HepG2 (cell line): Measurements from ENCODE around the gene NFAT5. TPM values are rescaled to one million over a fixed set of nuclear protein-coding genes. Genes with fewer than 3 reads are reported as not detected.

ENCODE experiments used
- ATAC-seq: fragments of 200-7000 bp; cut with Tn5 transposase; 3 replicates; pipeline ENCODE4 v1.9.1; 2020; ENCODE audit warnings: mild to moderate bottlenecking, moderate library complexity
- BruUV-seq: library from RNA; stranded (reverse); fragments of 400-500 nt; replicated peaks from 2 replicates; lab custom pipeline; 2021; lab: Mats Ljungman, UMichigan
- CTCF ChIA-PET: fragments of 300-600 bp; formaldehyde crosslinking; extraction: SDS; loops from one replicate; lab custom pipeline; 2021; ENCODE audit warnings: low total read pairs, inconsistent platforms, low intra/inter-chr PET ratio; lab: Yijun Ruan, JAX
- POLR2A ChIA-PET: fragments of 350-600 bp; sonication (Branson Sonifier 250); formaldehyde crosslinking; loops from one replicate; lab custom pipeline; 2020; ENCODE audit warnings: antibody characterized with exemption, inconsistent platforms; lab: Yijun Ruan, JAX
- DNase-seq: peaks from one replicate; pipeline ENCODE4 v3.0.0-alpha.2; 2015; ENCODE audit warnings: low spot score
- FAIRE-seq: peaks from 3 replicates; lab custom pipeline; 2011; peaks lifted over from hg19 to GRCh38; lab: Jason Lieb, UNC
- H2AFZ ChIP-seq: one replicate; pipeline ENCODE4 v1.6.1; 2011; ENCODE audit warnings: low read length, inconsistent platforms
- H3K27ac ChIP-seq: fragments of 300-600 bp; 3 replicates; pipeline ENCODE4 v1.8.0; 2011; ENCODE audit warnings: mixed run types, mild to moderate bottlenecking, mixed read lengths, low read length, inconsistent platforms; ENCODE audit not compliant: insufficient read depth; ENCODE audit errors: extremely low read length
- H3K27me3 ChIP-seq, 2 experiments: fragments of 200-600 bp in 1 of 2; 2 replicates in 1 of 2; 3 replicates in 1 of 2; pipeline versions ENCODE4 v1.6.0 to v1.8.0; 2011; ENCODE audit warnings: low read length in 2 of 2, mild to moderate bottlenecking in 2 of 2, moderate library complexity in 2 of 2, inconsistent platforms in 1 of 2; ENCODE audit not compliant: insufficient read depth in 2 of 2, control insufficient read depth in 1 of 2
- H3K36me3 ChIP-seq, 2 experiments: fragments of 200-600 bp in 1 of 2; replicated peaks in 1 of 2; 2 replicates in 1 of 2; 3 replicates in 1 of 2; pipeline versions ENCODE4 v1.5.1 to v1.8.0; 2011; ENCODE audit warnings: low read length in 2 of 2, inconsistent platforms in 1 of 2; ENCODE audit not compliant: insufficient read depth in 2 of 2, control insufficient read depth in 1 of 2
- H3K4me1 ChIP-seq: 2 replicates; pipeline ENCODE4 v1.5.1; 2012; ENCODE audit warnings: low read length, inconsistent platforms; ENCODE audit not compliant: insufficient read depth
- H3K4me2 ChIP-seq: 2 replicates; pipeline ENCODE4 v1.6.0; 2011; ENCODE audit warnings: low read depth, low read length, inconsistent platforms
- H3K4me3 ChIP-seq, 3 experiments: fragments of 200-600 bp in 1 of 3; sonication (generic), shearing (Covaris generic) in 1 of 3; replicated peaks in 1 of 3; 2 replicates each; pipeline ENCODE4 v1.5.1; 2011 to 2016; ENCODE audit warnings: low read length in 3 of 3, inconsistent platforms in 2 of 3, low read depth in 2 of 3, mild to moderate bottlenecking in 2 of 3, control low read depth in 1 of 3, mixed read lengths in 1 of 3; ENCODE audit not compliant: insufficient read depth in 1 of 3
- H3K79me2 ChIP-seq: one replicate; pipeline ENCODE4 v1.6.1; 2011; ENCODE audit warnings: low read length, inconsistent platforms; ENCODE audit not compliant: insufficient read depth
- H3K9ac ChIP-seq: 2 replicates; pipeline ENCODE4 v1.6.0; 2011; ENCODE audit warnings: mild to moderate bottlenecking, low read depth, low read length, inconsistent platforms; ENCODE audit not compliant: insufficient read depth
- H3K9me3 ChIP-seq: 2 replicates; pipeline ENCODE4 v1.5.1; 2012; ENCODE audit warnings: mild to moderate bottlenecking, low read length
- H4K20me1 ChIP-seq: 2 replicates; pipeline ENCODE4 v1.6.0; 2011; ENCODE audit warnings: inconsistent platforms, mild to moderate bottlenecking, low read length, moderate library complexity; ENCODE audit not compliant: insufficient read depth
- ATF7-NPFF ChIP-seq: sonication (generic); formaldehyde crosslinking; IDR thresholded peaks from 2 replicates; pipeline ENCODE4 v1.8.1; 2023; ENCODE audit warnings: mild to moderate bottlenecking, low read depth, missing genetic modification reagents, moderate library complexity
- DRAP1 ChIP-seq: IDR thresholded peaks from 2 replicates; pipeline ENCODE4 v1.6.1; 2016; ENCODE audit warnings: missing genetic modification reagents, missing compliant biosample characterization
- EEA1 ChIP-seq: sonication (generic); formaldehyde crosslinking; IDR thresholded peaks from 2 replicates; pipeline ENCODE4 v1.5.1; 2020; ENCODE audit warnings: mild to moderate bottlenecking, missing genetic modification reagents, borderline replicate concordance
- HDAC2 ChIP-seq: sonication (generic); formaldehyde crosslinking; IDR thresholded peaks from 2 replicates; pipeline ENCODE4 v1.4.0; 2020; ENCODE audit warnings: missing genetic modification reagents
- KAT2B ChIP-seq: fragments of 150-350 bp; IDR thresholded peaks from 2 replicates; pipeline ENCODE4 v1.6.1; 2014; ENCODE audit warnings: low read depth, low read length, borderline replicate concordance
- MAFF ChIP-seq: IDR thresholded peaks from 2 replicates; pipeline ENCODE4 v1.6.1; 2011; ENCODE audit warnings: low read depth, low read length, improper control_type of control experiment
- MAFK ChIP-seq, 2 experiments: IDR thresholded peaks in 1 of 2; conservative IDR thresholded peaks in 1 of 2; 2 replicates each; pipeline ENCODE4 v1.6.1; 2011; ENCODE audit warnings: improper control_type of control experiment in 2 of 2, low read length in 2 of 2
- NCOA1 ChIP-seq: sonication (generic); formaldehyde crosslinking; IDR thresholded peaks from 2 replicates; pipeline ENCODE4 v1.9.0; 2021; ENCODE audit warnings: missing genetic modification reagents
- NPAS2 ChIP-seq: sonication (generic); formaldehyde crosslinking; IDR thresholded peaks from 2 replicates; pipeline ENCODE4 v1.8.0; 2022; ENCODE audit warnings: mild to moderate bottlenecking, missing genetic modification reagents, borderline replicate concordance
- RELA ChIP-seq: sonication (generic); formaldehyde crosslinking; IDR thresholded peaks from 2 replicates; pipeline ENCODE4 v1.4.0; 2020; ENCODE audit warnings: missing genetic modification reagents
- SNAPC2 ChIP-seq: sonication (generic); formaldehyde crosslinking; IDR thresholded peaks from 2 replicates; pipeline ENCODE4 v1.8.1; 2022; ENCODE audit warnings: mild to moderate bottlenecking, missing genetic modification reagents
- ZEB1 ChIP-seq: IDR thresholded peaks from 2 replicates; pipeline ENCODE4 v1.6.1; 2012; ENCODE audit warnings: mild to moderate bottlenecking, low read depth, inconsistent platforms; ENCODE audit not compliant: insufficient replicate concordance
- ZNF333 ChIP-seq: sonication (generic); formaldehyde crosslinking; IDR thresholded peaks from 2 replicates; pipeline ENCODE4 v1.4.0; 2020; ENCODE audit warnings: mild to moderate bottlenecking, missing genetic modification reagents, borderline replicate concordance
- ZNF354B ChIP-seq: sonication (generic); formaldehyde crosslinking; IDR thresholded peaks from 2 replicates; pipeline ENCODE4 v1.8.0; 2022; ENCODE audit warnings: mild to moderate bottlenecking, missing genetic modification reagents
- in situ Hi-C: cut with HindIII; loops from 2 replicates; pipeline ENCODE4 v1.10.0; 2017; ENCODE audit warnings: low pct_unique_long_range_greater_than_20kb; ENCODE audit not compliant: extremely low pct_ligation_motif_present
- intact Hi-C: fragments of 100-400 bp; cut with micrococcal nuclease; formaldehyde crosslinking; loops from one replicate; pipeline ENCODE4 v1.10.0; 2022; ENCODE audit not compliant: unreplicated experiment
- polyA plus RNA-seq, 8 experiments: library from polyadenylated mRNA; depleted of rRNA in 3 of 8; stranded (reverse) in 7 of 8; unstranded in 1 of 8; fragments of >200 nt; fragmentation: Illumina TruSeq in 4 of 8; extraction: Trizol in 4 of 8; gene quantifications; 2 replicates each; pipeline versions ENCODE4 v1.2.1 to v1.2.3, GENCODE V29; 2011 to 2016; ENCODE audit warnings: low read depth in 4 of 8, missing spikeins in 1 of 8, mixed read lengths in 1 of 8; ENCODE audit not compliant: insufficient read depth in 1 of 8
- total RNA-seq, 5 experiments: library from RNA; depleted of rRNA; stranded (reverse); fragments of >200 nt; fragmentation: Illumina TruSeq; extraction: Trizol; gene quantifications; 2 replicates each; pipeline ENCODE4 v1.2.3, GENCODE V29; 2016; ENCODE audit warnings: low read depth in 1 of 5
- TF ChIP-seq, protein P1 (sequence below): sonication (generic); formaldehyde crosslinking; IDR thresholded peaks from 2 replicates; pipeline ENCODE4 v1.5.1; 2020; ENCODE audit warnings: missing genetic modification reagents, mild to moderate bottlenecking, borderline replicate concordance
- TF ChIP-seq, protein P2 (sequence below): sonication (generic); formaldehyde crosslinking; IDR thresholded peaks from 2 replicates; pipeline ENCODE4 v1.8.0; 2022; ENCODE audit warnings: mild to moderate bottlenecking, missing genetic modification reagents, moderate library complexity

NFAT5 gene
- total and polyA plus RNA-seq, 2 of the 13 experiments (the other 11 are each of a cell fraction or from before 2014, with no cell fraction given): 20.5 to 54.3 TPM

DNA sequence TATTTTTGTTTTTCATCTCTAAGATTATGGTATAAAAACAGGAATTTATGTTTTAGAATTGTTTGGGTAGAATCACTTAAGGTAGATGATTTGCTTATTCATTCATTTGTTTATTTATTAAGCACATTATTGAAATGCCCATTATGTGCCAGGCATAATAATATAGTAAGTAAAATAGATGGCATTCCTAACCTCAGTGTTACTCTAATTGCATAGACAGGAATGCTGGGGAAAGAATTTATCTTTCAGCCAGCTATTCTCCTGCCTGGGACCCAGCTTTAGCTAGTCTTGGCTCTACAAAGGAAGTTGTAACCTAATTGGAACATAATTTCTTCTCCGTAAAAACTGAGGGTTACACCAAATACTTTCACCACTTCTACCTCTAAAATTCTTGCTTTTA, 44.6 kb downstream of the NFAT5 start (continued):
- TF ChIP-seq KAT2B (no peak), HDAC2 (CRISPR knock-in tag) (no peak), DRAP1 (CRISPR knock-in tag) (no peak)
- TF ChIP-seq, protein P1, sequence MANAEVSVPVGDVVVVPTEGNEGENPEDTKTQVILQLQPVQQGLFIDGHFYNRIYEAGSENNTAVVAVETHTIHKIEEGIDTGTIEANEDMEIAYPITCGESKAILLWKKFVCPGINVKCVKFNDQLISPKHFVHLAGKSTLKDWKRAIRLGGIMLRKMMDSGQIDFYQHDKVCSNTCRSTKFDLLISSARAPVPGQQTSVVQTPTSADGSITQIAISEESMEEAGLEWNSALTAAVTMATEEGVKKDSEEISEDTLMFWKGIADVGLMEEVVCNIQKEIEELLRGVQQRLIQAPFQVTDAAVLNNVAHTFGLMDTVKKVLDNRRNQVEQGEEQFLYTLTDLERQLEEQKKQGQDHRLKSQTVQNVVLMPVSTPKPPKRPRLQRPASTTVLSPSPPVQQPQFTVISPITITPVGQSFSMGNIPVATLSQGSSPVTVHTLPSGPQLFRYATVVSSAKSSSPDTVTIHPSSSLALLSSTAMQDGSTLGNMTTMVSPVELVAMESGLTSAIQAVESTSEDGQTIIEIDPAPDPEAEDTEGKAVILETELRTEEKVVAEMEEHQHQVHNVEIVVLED: no peak

- ChIA-PET CTCF (no interaction called here), POLR2A (no interaction called here)
- in situ Hi-C loops: no loop called here
- H3K36me3 ChIP-seq: peaks cover 10 to 39% of the 10 kb centered on the region in 2 experiments
- no peak for FAIRE-seq
- H3K27ac ChIP-seq: no peak overlapping the region
- no peaks in the 10 kb centered on the region for H3K27me3 ChIP-seq
- H2AFZ ChIP-seq: no peak overlapping the region
- ATAC-seq: no peak
- no peak overlapping the region for H3K9ac ChIP-seq
- BruUV-seq: no TSS peak
- H3K9me3 ChIP-seq: no peaks in the 10 kb centered on the region
- no peak overlapping the region for H3K4me2 ChIP-seq
- intact Hi-C loops: loop anchor here (5.0 kb wide), 1 partner anchor 44 kb away; the partner anchor contains the start of gene NFAT5
- H3K79me2 ChIP-seq: peaks cover 92% of the 10 kb centered on the region
- TF ChIP-seq EEA1 (CRISPR knock-in tag) (no peak), MAFF (peak; percentile 32; the same call in 1 of the 2 replicates), ATF7-NPFF (CRISPR knock-in tag) (no peak), ZNF354B (CRISPR knock-in tag) (no peak), ZNF333 (no peak), SNAPC2 (no peak), NCOA1 (CRISPR knock-in tag) (no peak), RELA (CRISPR knock-in tag) (no peak), NPAS2 (CRISPR knock-in tag) (no peak), ZEB1 (no peak), MAFK (conservative IDR thresholded peaks at IDR 0.05 in 1 of 2, IDR thresholded peaks at IDR 0.05 in 1 of 2; ENCODE audit: low read length in 2 of 2) (peak; percentile 16 to 38; a peak in 2 of 4 replicates)
- TF ChIP-seq, protein P2, sequence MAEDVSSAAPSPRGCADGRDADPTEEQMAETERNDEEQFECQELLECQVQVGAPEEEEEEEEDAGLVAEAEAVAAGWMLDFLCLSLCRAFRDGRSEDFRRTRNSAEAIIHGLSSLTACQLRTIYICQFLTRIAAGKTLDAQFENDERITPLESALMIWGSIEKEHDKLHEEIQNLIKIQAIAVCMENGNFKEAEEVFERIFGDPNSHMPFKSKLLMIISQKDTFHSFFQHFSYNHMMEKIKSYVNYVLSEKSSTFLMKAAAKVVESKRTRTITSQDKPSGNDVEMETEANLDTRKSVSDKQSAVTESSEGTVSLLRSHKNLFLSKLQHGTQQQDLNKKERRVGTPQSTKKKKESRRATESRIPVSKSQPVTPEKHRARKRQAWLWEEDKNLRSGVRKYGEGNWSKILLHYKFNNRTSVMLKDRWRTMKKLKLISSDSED (CRISPR knock-in tag): no peak
- TF ChIP-seq, all 625 proteins: peak for 2
- Histone ChIP-seq H3K4me3 (no peak overlapping the region), H3K4me1 (peaks cover 49% of the 10 kb centered on the region), H4K20me1 (peaks cover 65% of the 10 kb centered on the region)
- no peak for DNase-seq
Observed at GRCh38 chr16:69611103-69611640, 45.4 kb downstream of the NFAT5 start.
